Putamen (tissue), 1 donor: ENCODE results near the gene CDC26.
"Not testable (repeated sequence)": the region's sequence is repeated elsewhere in the genome, so short reads cannot be mapped to it uniquely, and the experiment has no call there.

Experiments
- DNase-seq: peaks from one replicate; pipeline ENCODE4 v3.0.0-alpha.2; 2016; ENCODE audit warnings: low spot score

The CDC26 gene

GRCh38 chr9:113238202-113238858 is 37.0 kb downstream of the CDC26 start:
- no peak for DNase-seq

- no peak for DNase-seq
These were observed 38.3 kb downstream of the CDC26 start for GRCh38 chr9:113237026-113237425.

GRCh38 chr9:113235701-113236255 is 39.6 kb downstream of the CDC26 start:
- not testable (repeated sequence) for DNase-seq

GRCh38 chr9:113231701-113232100 is 43.7 kb downstream of the CDC26 start:
- DNase-seq = no peak

GRCh38 chr9:113228130-113228665 is 47.2 kb downstream of the CDC26 start:
- no peak for DNase-seq

GRCh38 chr9:113227436-113227835 is 47.9 kb downstream of the CDC26 start:
- no peak for DNase-seq

- no peak for DNase-seq
These were observed 51.4 kb downstream of the CDC26 start for GRCh38 chr9:113223963-113224362.

- no peak for DNase-seq
These were observed 52.9 kb downstream of the CDC26 start for GRCh38 chr9:113222482-113222841.

GRCh38 chr9:113221800-113222481 is 53.4 kb downstream of the CDC26 start:
- DNase-seq = peak; percentile 11

- DNase-seq = peak; percentile 99
These were observed 54.2 kb downstream of the CDC26 start, which contains the start of the genes FKBP15 and SLC31A1 for GRCh38 chr9:113221003-113221799. Gene FKBP15 (minus strand): TSS chr9:113221277. CDS start chr9:113221243, 34 bp downstream. Gene SLC31A1 (plus strand): TSS chr9:113221544. CDS start chr9:113256149, 34,605 bp downstream.

- no peak for DNase-seq
These were observed 54.8 kb downstream of the CDC26 start for GRCh38 chr9:113220467-113221002.

GRCh38 chr9:113219969-113220368 is 55.4 kb downstream of the CDC26 start:
- no peak for DNase-seq

GRCh38 chr9:113219186-113219936 is 56.0 kb downstream of the CDC26 start:
- no peak for DNase-seq
